Breast epithelium (tissue), 4 donors: ENCODE data around the gene RAB20. TPM values are rescaled to one million over a fixed set of nuclear protein-coding genes. Genes with fewer than 3 reads are reported as not detected.

Experiments
- DNase-seq, 2 donors: peaks; one replicate each; pipeline ENCODE4 v3.0.0-alpha.2; 2019; ENCODE audit warnings: low spot score in 2 of 2
- H3K27ac ChIP-seq, 2 donors: fragments of 200-600 bp; sonication (generic) in 1 of 2; one replicate each; pipeline ENCODE4 v1.5.1; 2016 to 2019; ENCODE audit warnings: mild to moderate bottlenecking in 1 of 2
- H3K27me3 ChIP-seq, 2 donors: fragments of 200-600 bp; sonication (generic) in 1 of 2; one replicate each; pipeline versions ENCODE4 v1.5.1 to v1.6.0; 2017 to 2019; ENCODE audit warnings: control low read depth in 1 of 2, mild to moderate bottlenecking in 1 of 2
- H3K36me3 ChIP-seq: fragments of 200-600 bp; one replicate; pipeline ENCODE4 v1.5.1; 2019
- H3K4me1 ChIP-seq, 2 donors: fragments of 200-600 bp; sonication (generic); one replicate each; pipeline ENCODE4 v1.5.1; 2016 to 2019; ENCODE audit warnings: control low read depth in 1 of 2
- H3K4me3 ChIP-seq, 3 donors: fragments of 200-600 bp; sonication (generic); 1 replicate in 2 of 3; 2 replicates in 1 of 3; pipeline ENCODE4 v1.5.1; 2016 to 2019; ENCODE audit warnings: mild to moderate bottlenecking in 3 of 3, moderate library complexity in 2 of 3
- H3K9me3 ChIP-seq, 2 donors: fragments of 200-600 bp; sonication (generic) in 1 of 2; one replicate each; pipeline ENCODE4 v1.5.1; 2016 to 2019; ENCODE audit warnings: control low read depth in 1 of 2
- CTCF ChIP-seq, 3 donors: fragments of 450-650 bp; IDR thresholded peaks; one replicate each; pipeline ENCODE4 v1.5.1; 2016 to 2017; ENCODE audit warnings: antibody characterized with exemption in 3 of 3, mild to moderate bottlenecking in 3 of 3, moderate library complexity in 3 of 3
- POLR2A ChIP-seq: fragments of 450-650 bp; IDR thresholded peaks from one replicate; pipeline ENCODE4 v1.6.1; 2016; ENCODE audit warnings: antibody characterized with exemption, mild to moderate bottlenecking, moderate library complexity
- POLR2AphosphoS5 ChIP-seq, 3 donors: sonication (generic); formaldehyde crosslinking; IDR thresholded peaks; one replicate each; pipeline ENCODE4 v1.6.1; 2017; ENCODE audit warnings: antibody characterized with exemption in 3 of 3
- intact Hi-C: fragments of 100-400 bp; cut with DNase I; formaldehyde crosslinking; loops from one replicate; pipeline ENCODE4 v1.15.1; 2023; ENCODE audit warnings: low total_unique reads
- total RNA-seq, 3 donors: library from RNA; depleted of rRNA; stranded (reverse); fragments of >200 nt; gene quantifications; one replicate each; pipeline ENCODE4 v1.1.0, GENCODE V29; 2016

RAB20 gene
- total RNA-seq, 3 donors from 2014 or later, result 25.8 to 33.4 (median 30.0) TPM

DNA sequence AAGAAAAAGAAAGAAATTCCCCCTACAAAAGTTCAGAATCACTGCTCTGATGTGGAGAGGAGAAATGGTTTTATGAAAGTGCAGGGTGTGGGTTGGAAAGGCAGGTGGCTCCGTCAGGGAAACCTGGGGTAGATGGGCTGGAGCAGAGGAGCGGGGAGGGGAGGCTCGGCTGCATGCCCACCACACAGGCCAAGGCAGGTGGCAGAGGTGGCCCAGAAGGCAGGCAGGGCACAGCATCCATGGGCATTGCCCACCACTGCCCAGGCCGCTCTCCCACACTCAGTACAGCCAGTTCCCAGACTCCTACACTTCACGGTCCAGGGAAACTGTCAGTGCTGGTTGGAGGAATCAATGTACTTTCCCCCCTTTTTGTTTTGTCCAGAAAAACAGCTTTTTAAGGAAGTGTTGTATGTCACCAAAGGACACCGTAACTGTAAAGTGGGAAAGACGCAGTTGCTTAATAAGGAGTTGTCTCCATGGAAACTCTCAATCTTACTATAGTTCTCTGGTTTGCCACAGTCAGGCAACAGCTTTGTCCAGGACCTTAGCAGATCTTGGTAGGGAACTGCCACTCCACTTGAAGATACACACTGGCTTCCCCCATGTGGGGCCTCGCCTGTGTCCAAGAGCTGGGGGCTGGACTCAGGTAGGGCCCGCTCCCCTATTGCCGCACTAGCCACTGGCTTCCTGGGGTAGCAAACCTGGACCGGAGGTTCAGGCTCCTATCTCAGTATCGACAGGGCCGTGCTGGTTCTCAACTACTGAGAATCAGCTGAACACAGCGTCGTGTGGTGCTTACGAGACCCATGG, 82.9 kb downstream of the RAB20 start:
- Histone ChIP-seq H3K4me1 (no peaks in the 10 kb centered on the region), H3K4me3 (no peak overlapping the region), H3K9me3 (no peaks in the 10 kb centered on the region), H3K27me3 (no peaks in the 10 kb centered on the region), H3K36me3 (no peaks in the 10 kb centered on the region), H3K27ac (no peak overlapping the region)
- TF ChIP-seq CTCF (IDR thresholded peaks at IDR 0.05), result no peak
- no peak for TF ChIP-seq POLR2AphosphoS5 (IDR thresholded peaks at IDR 0.05)
- DNase-seq, result no peak
- intact Hi-C loops, result no loop called here

DNA sequence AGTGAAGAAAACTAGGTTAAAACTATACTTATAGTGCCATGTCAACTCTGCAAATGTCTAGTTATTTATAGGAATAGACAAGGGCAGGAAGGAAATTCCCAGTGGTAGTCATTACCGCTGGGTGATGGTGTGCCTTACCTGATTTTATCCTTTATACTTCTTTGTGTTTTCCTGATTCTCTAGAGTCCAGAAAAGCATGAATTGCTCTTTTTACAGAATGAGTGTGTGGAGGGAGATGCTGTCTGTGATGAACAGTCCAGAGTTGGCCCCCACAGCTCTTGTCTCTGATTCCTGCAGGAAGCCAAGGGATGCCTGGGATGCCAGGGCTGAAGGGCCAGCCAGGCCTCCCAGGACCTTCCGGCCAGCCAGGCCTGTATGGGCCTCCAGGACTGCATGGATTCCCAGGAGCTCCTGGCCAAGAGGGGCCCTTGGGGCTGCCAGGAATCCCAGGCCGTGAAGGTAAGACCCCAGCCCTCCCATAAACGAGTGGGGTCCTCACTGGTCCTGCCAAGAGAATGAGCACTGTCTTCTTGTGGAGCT, 83.7 kb downstream of the RAB20 start:
- Histone ChIP-seq H3K36me3 (no peaks in the 10 kb centered on the region), H3K4me1 (no peaks in the 10 kb centered on the region), H3K4me3 (no peak overlapping the region), H3K27ac (no peak overlapping the region), H3K27me3 (no peaks in the 10 kb centered on the region), H3K9me3 (no peaks in the 10 kb centered on the region)
- no peak for DNase-seq
- intact Hi-C loops, result no loop called here
- no peak for TF ChIP-seq POLR2A
- TF ChIP-seq CTCF (IDR thresholded peaks at IDR 0.05), result no peak
- TF ChIP-seq POLR2AphosphoS5 (IDR thresholded peaks at IDR 0.05), result no peak

DNA sequence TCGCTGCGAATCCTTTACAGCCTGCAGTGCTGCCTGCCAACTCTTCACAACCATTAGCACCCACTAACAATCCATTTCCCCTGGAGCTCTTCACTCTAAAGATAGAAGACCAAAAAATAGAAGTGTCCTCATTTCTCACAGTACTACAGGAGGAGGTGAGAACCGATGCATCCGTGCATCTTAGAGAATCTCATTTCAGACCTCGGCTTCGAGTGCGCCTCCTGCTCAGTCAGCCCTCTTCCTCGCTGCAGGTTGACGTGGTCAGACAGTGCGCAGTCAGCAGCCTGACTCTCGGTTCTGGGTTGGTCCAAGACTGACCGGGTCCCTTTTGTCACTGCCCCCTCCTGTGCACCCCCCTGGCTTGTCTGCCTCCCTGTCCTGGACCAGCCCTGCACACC, 85.3 kb downstream of the RAB20 start:
- TF ChIP-seq POLR2A (no peak), POLR2AphosphoS5 (IDR thresholded peaks at IDR 0.05) (no peak), CTCF (IDR thresholded peaks at IDR 0.05) (no peak)
- no peaks in the 10 kb centered on the region for H3K9me3 ChIP-seq
- no peak overlapping the region for H3K27ac ChIP-seq
- intact Hi-C loops, result no loop called here
- no peak overlapping the region for H3K4me3 ChIP-seq
- no peak for DNase-seq
- no peaks in the 10 kb centered on the region for H3K4me1 ChIP-seq
- no peaks in the 10 kb centered on the region for H3K36me3 ChIP-seq
- H3K27me3 ChIP-seq, result no peaks in the 10 kb centered on the region

DNA sequence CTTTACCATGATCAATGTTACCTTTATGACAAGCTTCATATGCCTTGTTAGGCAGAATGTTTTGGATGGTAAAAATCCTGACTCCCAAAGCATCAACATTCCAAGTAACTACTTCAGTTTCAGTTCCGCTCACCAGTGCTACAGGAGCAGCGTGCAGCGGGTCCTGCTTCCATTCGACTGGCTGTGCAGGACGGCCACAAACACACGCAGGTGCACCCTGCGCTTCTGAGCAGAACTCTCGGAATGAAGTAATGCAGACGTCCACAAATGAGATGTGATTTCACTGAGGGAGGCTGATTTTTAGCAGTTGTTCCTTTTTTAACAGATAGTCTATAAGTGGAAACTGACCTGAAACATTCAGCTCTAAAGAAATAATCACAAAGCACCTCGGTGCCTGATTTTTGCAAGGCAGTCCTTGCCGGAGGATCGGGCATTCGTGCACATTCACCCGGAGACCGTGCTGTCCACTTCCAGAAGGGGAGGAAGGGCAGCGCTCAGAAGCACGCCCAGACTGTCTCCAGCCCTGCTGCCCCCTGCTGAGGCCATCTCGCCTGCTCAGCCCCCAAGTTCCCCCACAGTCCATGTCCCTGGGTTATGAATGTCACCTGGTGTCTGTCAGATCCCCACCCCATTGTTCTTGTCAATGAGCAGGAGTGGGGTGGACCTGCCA, 85.8 kb downstream of the RAB20 start:
- Histone ChIP-seq H3K36me3 (no peaks in the 10 kb centered on the region), H3K4me1 (no peaks in the 10 kb centered on the region), H3K27ac (no peak overlapping the region), H3K27me3 (no peaks in the 10 kb centered on the region), H3K9me3 (no peaks in the 10 kb centered on the region), H3K4me3 (no peak overlapping the region)
- no peak for TF ChIP-seq POLR2AphosphoS5 (IDR thresholded peaks at IDR 0.05)
- no peak for TF ChIP-seq CTCF (IDR thresholded peaks at IDR 0.05)
- no peak for TF ChIP-seq POLR2A
- intact Hi-C loops, result no loop called here
- DNase-seq, result no peak

DNA sequence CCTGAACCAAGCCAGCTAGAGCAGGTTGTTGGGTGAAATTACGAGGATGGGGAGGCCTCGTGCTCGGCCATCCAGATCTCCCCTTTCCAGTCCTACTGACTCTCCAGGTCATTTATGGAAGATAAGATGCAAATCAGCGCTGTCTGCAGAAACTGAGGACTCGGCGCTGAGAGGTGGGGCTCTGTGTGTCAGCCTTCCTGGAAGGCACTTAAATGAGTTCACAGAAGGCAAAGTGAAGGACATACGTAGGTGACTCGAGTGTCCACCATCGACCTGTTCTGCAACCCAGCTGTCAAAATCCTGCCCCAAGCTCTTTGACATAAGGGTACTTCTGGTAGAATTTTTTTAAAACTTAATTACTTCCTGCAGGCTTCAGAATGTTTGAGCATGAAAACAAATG, 86.4 kb downstream of the RAB20 start:
- H3K9me3 ChIP-seq, result no peaks in the 10 kb centered on the region
- H3K36me3 ChIP-seq, result no peaks in the 10 kb centered on the region
- no peaks in the 10 kb centered on the region for H3K4me1 ChIP-seq
- no peak overlapping the region for H3K4me3 ChIP-seq
- no peaks in the 10 kb centered on the region for H3K27me3 ChIP-seq
- no peak for DNase-seq
- intact Hi-C loops, result no loop called here
- H3K27ac ChIP-seq, result no peak overlapping the region
- no peak for TF ChIP-seq POLR2A
- TF ChIP-seq CTCF (IDR thresholded peaks at IDR 0.05), result no peak
- TF ChIP-seq POLR2AphosphoS5 (IDR thresholded peaks at IDR 0.05), result no peak
